ENCODE results near the gene SCAMP1. TPM values are rescaled to one million over a fixed set of nuclear protein-coding genes. Genes with fewer than 3 reads are reported as not detected.

Gene SCAMP1
- polyA plus RNA-seq, 1 donor from 2014 or later = 180 TPM

DNA sequence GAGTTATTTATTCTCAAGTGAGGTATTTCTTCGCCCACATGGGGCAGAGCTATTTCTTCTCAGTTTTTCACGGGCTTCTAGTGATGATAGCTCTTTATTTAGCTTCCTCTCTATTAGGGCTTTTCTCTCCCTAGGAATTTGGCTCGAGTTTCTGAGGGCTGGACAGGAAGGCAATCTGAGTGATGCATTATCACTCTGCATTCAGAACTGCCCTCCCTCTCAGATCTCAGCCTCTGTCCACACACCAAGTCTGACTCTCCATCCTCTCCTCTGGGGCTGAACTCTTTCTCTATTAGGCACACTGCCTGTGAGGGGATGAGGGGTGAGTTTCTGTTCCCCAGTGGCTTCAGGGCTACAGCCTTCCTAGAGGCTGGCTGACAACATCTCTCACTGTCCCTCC, 14.9 kb upstream of the SCAMP1 start:
- Histone ChIP-seq H3K9me3 (ENCODE audit: low read length) (no peaks in the 10 kb centered on the region), H4K20me1 (ENCODE audit: insufficient read depth) (no peaks in the 10 kb centered on the region), H3K36me3 (ENCODE audit: insufficient read depth, low read length) (no peaks in the 10 kb centered on the region), H3F3A (ENCODE audit: insufficient read depth, low read length, poor library complexity, severe bottlenecking) (no peaks in the 10 kb centered on the region), H3K27me3 (ENCODE audit: insufficient read depth, low read depth, low read length) (no peaks in the 10 kb centered on the region), H3K4me3 (ENCODE audit: low read length) (no peak overlapping the region), H3K4me2 (ENCODE audit: low read length) (no peak overlapping the region), H3K79me2 (replicated peaks; ENCODE audit: insufficient read depth, low read length) (no peaks in the 10 kb centered on the region), H3K27ac (ENCODE audit: low read length) (no peak overlapping the region), H2AFZ (ENCODE audit: low read depth, low read length) (no peak overlapping the region), H3K9ac (ENCODE audit: low read length) (no peak overlapping the region), H3K9me2 (ENCODE audit: insufficient read depth, low read length) (no peaks in the 10 kb centered on the region)
- TF ChIP-seq EZH2 (IDR thresholded peaks at IDR 0.05; ENCODE audit: borderline replicate concordance, insufficient read depth, low read length, poor library complexity, severe bottlenecking) (no peak), POLR2AphosphoS5 (IDR thresholded peaks at IDR 0.05) (no peak), SMC3 (conservative IDR thresholded peaks at IDR 0.05; ENCODE audit: poor library complexity) (no peak), TAF1 (IDR thresholded peaks at IDR 0.05; ENCODE audit: low read depth) (no peak), CTCF (IDR thresholded peaks at IDR 0.05; ENCODE audit: poor library complexity, severe bottlenecking) (no peak), RAD21 (conservative IDR thresholded peaks at IDR 0.05) (no peak), MXI1 (conservative IDR thresholded peaks at IDR 0.05; ENCODE audit: poor library complexity, severe bottlenecking) (no peak)

GRCh38 chr5:78353520-78353919, 6.9 kb upstream of the SCAMP1 start:
- H2AFZ ChIP-seq (ENCODE audit: low read depth, low read length) = no peak overlapping the region
- no peak overlapping the region for H3K27ac ChIP-seq (ENCODE audit: low read length)
- no peaks in the 10 kb centered on the region for H3K79me2 ChIP-seq (replicated peaks; ENCODE audit: insufficient read depth, low read length)
- no peak for TF ChIP-seq CTCF (IDR thresholded peaks at IDR 0.05; ENCODE audit: poor library complexity, severe bottlenecking)
- no peak for TF ChIP-seq MXI1 (conservative IDR thresholded peaks at IDR 0.05; ENCODE audit: poor library complexity, severe bottlenecking)
- no peak for TF ChIP-seq EZH2 (IDR thresholded peaks at IDR 0.05; ENCODE audit: borderline replicate concordance, insufficient read depth, low read length, poor library complexity, severe bottlenecking)
- TF ChIP-seq POLR2AphosphoS5 (IDR thresholded peaks at IDR 0.05) = no peak
- no peak for TF ChIP-seq TAF1 (IDR thresholded peaks at IDR 0.05; ENCODE audit: low read depth)
- TF ChIP-seq, protein P1, sequence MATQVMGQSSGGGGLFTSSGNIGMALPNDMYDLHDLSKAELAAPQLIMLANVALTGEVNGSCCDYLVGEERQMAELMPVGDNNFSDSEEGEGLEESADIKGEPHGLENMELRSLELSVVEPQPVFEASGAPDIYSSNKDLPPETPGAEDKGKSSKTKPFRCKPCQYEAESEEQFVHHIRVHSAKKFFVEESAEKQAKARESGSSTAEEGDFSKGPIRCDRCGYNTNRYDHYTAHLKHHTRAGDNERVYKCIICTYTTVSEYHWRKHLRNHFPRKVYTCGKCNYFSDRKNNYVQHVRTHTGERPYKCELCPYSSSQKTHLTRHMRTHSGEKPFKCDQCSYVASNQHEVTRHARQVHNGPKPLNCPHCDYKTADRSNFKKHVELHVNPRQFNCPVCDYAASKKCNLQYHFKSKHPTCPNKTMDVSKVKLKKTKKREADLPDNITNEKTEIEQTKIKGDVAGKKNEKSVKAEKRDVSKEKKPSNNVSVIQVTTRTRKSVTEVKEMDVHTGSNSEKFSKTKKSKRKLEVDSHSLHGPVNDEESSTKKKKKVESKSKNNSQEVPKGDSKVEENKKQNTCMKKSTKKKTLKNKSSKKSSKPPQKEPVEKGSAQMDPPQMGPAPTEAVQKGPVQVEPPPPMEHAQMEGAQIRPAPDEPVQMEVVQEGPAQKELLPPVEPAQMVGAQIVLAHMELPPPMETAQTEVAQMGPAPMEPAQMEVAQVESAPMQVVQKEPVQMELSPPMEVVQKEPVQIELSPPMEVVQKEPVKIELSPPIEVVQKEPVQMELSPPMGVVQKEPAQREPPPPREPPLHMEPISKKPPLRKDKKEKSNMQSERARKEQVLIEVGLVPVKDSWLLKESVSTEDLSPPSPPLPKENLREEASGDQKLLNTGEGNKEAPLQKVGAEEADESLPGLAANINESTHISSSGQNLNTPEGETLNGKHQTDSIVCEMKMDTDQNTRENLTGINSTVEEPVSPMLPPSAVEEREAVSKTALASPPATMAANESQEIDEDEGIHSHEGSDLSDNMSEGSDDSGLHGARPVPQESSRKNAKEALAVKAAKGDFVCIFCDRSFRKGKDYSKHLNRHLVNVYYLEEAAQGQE (IDR thresholded peaks at IDR 0.05; ENCODE audit: borderline replicate concordance) = no peak
- no peak for TF ChIP-seq SMC3 (conservative IDR thresholded peaks at IDR 0.05; ENCODE audit: poor library complexity)
- no peak for TF ChIP-seq EP300 (conservative IDR thresholded peaks at IDR 0.05; ENCODE audit: poor library complexity, severe bottlenecking)
- TF ChIP-seq RAD21 (conservative IDR thresholded peaks at IDR 0.05) = no peak
- no peak overlapping the region for H3K4me3 ChIP-seq (ENCODE audit: low read length)
- H3K9me2 ChIP-seq (ENCODE audit: insufficient read depth, low read length) = no peaks in the 10 kb centered on the region
- H4K20me1 ChIP-seq (ENCODE audit: insufficient read depth) = no peaks in the 10 kb centered on the region
- no peak overlapping the region for H3K9ac ChIP-seq (ENCODE audit: low read length)
- no peaks in the 10 kb centered on the region for H3F3A ChIP-seq (ENCODE audit: insufficient read depth, low read length, poor library complexity, severe bottlenecking)
- no peaks in the 10 kb centered on the region for H3K27me3 ChIP-seq (ENCODE audit: insufficient read depth, low read depth, low read length)
- H3K4me2 ChIP-seq (ENCODE audit: low read length) = no peak overlapping the region
- no peaks in the 10 kb centered on the region for H3K9me3 ChIP-seq (ENCODE audit: low read length)
- H3K36me3 ChIP-seq (ENCODE audit: insufficient read depth, low read length) = no peaks in the 10 kb centered on the region

Data from neural cell (in vitro differentiated cells).